ENCODE measurements around the gene ASCL3. TPM values are rescaled to one million over a fixed set of nuclear protein-coding genes. Genes with fewer than 3 reads are reported as not detected.
"Not testable (repeated sequence)": the region's sequence is repeated elsewhere in the genome, so short reads cannot be mapped to it uniquely, and the experiment has no call there.

Gene ASCL3, protein sequence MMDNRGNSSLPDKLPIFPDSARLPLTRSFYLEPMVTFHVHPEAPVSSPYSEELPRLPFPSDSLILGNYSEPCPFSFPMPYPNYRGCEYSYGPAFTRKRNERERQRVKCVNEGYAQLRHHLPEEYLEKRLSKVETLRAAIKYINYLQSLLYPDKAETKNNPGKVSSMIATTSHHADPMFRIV
- total RNA-seq: not detected in 2 replicates

DNA sequence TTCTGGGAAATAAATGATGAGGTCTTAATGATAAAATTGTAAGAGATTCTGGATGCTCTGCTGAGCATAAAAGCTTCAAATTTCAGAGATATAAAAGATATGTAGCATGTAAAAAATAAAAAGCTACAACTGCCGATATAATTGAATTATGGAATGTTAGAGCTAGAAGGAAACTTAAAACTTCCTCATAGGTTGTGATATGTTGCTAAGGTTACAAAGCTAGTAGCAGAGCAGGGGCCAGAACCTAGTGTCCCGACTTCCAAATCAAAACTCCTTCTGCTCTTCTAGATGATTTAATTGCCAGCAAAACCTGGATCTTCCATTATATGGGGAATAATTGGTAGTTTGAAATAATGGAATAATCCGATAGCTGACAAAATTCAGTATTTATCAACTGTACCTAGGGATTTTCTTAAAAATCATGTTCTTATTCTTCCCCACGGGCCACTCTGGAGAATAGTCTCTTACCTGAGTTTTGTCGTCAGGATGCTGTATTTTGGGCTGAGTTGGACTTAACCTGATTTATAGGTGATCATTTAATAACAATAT is at the start of gene ASCL3:
Gene ASCL3, minus strand, starts transcription at position 499 of the 549 bp plus-strand sequence. CDS start 4,855 bp downstream, outside the sequence.
- intact Hi-C loops (cut with micrococcal nuclease): no loop called here

DNA sequence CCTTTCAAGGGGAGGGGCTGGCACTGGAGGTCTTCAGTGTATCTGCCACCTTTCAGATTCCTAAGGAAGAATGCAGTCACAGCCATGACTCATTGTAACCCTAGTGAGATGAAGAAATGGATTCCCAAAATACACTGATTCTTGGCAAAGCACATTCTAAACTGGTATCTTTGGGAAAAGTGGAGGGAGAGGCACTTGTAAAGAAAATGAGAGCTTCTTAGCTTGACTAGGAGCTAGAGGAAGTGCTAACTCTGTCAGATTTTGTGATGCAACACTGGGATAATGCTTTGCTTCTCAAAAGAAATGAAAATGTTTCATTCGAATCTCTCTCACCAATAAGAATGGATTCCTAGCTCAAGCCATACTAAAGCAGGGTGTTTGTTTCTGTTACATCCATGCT is 46.6 kb upstream of the ASCL3 start:
- intact Hi-C loops (cut with micrococcal nuclease): no loop called here

DNA sequence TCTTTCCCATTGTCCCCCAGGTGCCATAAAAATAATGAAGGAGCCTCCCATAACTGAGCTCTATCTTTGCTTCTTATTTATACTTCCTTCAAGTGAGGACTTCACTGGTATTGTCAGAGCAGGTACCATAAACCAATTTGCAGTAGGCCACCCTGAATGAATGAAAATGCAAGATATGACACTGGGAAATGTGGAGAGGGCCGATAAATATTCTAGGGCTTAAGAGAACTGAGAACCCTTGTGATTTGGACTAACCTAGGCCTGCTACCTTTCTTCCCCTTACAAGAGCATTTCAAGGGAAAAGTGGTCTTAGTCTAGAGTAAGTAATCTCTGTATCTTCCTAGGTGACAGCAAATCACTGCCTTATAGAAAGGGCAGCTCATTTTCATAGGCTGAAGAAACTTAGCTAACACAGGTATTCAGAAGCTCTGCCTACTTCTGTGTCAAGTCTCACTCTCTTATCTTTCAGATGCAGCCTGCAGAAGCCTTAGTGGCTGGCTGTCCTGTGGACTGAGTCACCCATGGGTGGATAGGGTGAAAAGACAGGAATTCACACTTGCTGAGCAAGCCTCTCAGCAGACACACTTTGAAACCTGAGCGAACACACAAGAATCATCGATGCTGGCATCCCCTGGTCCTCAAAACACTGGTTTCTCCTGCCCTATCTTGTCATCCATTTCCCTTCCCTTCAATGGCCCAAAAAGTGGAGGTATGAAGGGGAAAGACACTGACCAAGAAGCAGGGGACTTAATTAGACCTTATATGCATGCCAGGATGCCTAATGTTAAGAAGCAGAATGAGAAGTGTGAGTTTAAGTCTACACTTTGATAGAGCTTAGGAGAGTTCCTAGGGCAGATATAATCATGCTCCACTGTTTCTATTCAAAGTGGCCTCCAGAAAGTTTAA is 45.8 kb upstream of the ASCL3 start:
- intact Hi-C loops (cut with micrococcal nuclease): no loop called here

DNA sequence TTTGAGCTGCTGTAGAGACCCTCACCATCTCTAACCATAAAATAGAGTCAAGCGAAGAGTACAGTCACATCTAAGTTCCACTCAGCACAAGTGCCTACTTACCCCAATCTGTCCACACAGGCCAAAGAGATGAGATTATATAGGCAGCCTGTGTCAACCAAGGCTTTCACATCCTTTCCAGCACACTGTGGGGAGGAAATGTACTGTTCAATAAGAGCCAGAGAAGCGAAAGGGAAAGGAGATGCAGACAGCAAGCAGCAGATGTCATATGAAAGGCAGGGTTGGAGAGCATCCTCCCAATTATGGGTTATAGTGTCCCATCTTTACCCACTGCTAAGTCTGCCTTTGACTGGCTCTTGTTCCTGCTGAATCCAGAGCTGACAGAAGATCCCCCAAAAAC is 44.6 kb upstream of the ASCL3 start:
- intact Hi-C loops (cut with micrococcal nuclease): no loop called here

DNA sequence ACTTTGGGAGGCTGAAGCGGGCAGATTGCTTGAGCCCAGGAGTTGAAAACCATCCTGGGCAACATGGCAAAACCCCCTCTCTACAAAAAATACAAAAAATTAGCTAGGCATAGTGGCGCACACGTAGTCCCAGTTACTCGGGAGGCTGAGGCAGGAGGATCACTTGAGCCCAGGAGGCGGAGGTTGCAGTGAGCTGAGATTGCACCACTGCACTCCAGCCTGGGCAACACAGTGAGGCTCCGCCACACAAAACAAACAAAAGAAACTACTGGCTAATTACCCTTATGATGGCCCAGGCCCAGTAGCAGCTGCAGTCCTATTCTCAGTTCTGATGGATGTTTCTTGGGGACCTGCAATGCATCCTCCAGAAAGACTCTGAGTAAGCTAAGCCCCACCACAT is 44.0 kb upstream of the ASCL3 start:
- intact Hi-C loops (cut with micrococcal nuclease): not testable (repeated sequence)

DNA sequence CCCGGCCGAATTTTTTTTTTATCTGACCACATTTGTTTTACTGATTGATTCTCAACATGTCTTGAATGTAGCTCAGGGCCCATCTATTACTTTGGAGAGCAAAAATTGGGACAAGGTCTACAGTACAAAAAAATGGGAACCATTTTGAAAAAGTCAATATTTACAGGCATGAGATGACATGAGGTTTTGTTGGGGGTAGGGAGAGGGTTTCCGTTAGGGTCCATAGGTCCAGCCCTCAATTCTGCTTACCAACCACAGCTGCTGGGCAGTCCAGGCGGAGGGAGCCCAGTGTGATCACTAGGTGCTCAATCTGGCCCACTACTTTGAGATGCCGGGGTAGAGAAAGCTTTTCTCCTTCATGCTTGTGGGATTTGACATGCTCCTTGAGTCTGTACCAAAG is 42.6 kb upstream of the ASCL3 start:
- intact Hi-C loops (cut with micrococcal nuclease): no loop called here

DNA sequence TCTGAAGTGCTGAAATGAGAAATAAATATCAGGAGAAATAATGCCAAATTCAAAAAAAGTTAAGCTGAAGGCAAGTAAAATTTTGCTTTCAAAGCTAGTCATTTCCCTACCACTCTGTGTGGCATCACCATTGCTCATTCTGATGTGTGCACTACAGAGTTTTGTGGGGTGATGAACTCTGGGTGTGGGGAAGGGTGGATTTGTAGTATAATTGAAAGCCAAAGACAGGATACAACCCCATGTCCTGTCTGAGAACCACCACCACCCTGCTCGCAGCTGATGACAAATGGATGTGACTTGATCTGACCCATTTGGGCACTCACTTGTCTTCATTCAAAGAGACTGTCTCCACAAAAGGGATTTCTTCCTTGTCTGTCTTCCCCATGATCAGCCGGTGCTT is 40.7 kb upstream of the ASCL3 start:
- intact Hi-C loops (cut with micrococcal nuclease): no loop called here

DNA sequence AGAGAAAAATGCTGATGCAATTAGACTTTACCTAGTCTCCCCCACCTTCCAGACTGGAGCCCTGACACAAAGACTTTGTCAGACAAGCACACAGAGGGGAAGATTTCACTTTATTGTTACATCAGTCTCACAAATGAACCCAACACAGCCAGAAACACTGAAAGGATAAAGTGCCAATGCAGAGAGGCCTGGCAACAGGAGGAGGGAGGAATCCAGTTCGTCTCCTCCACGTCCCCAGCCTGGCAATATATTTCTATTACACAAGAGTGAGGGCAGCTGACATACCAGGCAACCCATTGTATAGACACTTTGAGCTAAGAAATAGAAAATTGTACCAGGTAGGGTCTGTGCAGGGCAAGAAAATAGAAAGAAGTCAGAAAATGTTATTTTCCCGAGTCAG is 37.7 kb upstream of the ASCL3 start:
- intact Hi-C loops (cut with micrococcal nuclease): no loop called here

DNA sequence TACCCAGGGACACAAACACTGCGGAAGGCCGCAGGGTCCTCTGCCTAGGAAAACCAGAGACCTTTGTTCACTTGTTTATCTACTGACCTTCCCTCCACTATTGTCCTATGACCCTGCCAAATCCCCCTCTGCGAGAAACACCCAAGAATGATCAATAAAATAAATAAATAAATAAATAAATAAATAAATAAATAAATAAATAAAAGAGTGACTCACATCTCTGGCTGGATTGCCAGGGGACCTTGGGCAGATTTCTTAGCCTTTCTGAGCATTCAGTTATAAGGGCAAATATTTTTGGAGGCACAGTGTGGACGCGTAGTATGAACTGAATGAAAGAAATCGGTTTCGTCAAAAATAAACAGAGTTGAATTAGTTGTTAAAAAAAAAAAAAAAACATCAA is 36.5 kb upstream of the ASCL3 start:
- intact Hi-C loops (cut with micrococcal nuclease): not testable (repeated sequence)

DNA sequence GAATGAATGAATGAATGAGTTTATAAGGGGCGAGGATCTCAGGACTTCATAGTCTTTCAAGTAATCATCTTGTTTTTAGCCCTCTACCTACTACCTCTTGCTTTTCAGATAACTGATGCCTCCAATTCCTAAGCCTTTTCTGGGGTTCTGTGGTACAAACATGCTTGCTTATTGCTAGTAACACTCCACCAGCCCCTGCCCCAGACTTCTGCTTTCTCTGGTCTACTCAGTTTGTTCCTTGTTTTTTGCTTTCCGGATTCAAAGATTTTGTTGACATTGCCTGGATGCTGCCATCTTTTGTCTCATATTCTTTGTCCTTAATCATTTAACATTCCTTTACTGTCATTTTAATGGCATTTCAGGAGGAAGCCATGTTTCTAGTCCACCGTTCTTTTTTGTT is 30.3 kb upstream of the ASCL3 start:
- intact Hi-C loops (cut with micrococcal nuclease): no loop called here

DNA sequence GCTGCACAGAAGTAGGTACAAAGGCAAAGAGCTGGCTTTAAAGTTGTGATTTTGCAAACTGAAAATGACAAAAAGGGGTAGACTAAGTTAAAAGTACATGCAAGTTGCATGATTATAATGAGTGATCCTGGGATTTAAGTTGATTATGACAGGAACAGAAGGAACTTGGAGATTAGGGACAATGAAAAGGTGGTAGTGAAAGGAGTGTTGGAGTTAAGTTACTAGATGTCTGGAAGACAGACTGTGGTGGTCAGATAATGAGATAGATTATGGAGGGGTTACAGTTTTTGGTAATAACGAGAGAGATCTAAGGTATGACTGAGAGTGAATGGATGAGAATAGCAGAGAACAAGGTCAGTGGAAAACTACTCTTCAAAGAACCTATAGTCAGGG is 29.1 kb upstream of the ASCL3 start:
- intact Hi-C loops (cut with micrococcal nuclease): no loop called here

DNA sequence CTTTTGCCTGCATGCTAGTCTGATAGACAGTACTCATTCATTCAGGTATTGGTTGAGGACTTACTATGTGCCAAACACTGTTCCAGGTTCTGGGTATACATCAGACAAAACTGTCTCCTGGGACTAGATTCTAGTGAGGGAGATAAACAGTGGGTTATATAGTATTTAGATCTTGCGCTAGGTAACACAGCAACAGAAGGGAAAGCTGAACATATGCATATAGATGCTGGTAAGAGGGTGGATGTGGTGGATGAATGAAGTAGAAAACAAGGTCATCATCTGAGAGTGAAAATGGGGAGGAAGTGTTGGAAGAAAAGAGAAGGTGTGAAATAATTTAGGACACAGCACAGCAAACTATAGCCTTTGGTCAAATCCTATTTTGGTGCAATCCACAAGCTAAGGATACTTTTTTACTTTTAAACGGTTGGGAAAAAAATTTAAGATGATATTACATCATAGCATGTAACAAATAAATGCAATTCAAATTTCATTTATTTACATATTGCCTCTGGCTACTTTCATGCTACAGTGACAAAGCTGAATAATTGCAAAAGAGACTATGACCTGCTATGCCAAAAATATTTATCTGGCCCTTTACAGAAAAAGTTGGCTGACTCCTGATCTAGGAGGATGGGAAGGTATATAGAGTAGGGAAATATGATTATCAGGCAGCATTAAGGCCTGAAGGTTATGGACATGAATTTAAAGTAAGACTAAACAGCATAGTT is 28.5 kb upstream of the ASCL3 start:
- intact Hi-C loops (cut with micrococcal nuclease): no loop called here

DNA sequence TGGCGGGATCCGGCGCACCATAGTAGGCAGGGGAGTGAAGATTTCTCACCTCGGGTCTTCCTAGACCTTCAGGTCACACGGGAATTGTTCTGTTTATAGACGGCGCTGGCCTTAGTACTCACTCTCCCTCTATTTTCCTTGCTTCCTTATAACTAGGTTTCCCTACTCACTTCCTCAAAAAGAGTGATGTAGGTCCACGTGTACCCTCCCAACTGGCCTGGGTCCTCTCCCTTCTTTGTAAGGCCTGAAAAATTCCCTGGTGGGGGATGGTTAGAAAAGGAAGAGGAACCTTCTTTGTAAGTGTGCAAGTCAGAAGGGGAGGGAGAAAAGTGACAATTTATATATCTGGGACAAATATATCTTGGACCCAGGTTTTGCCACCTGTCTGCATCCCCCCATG is 24.4 kb upstream of the ASCL3 start:
- intact Hi-C loops (cut with micrococcal nuclease): loop anchor here (2.0 to 10.0 kb wide), 2 partner anchors 1488 to 1574 kb away; partner anchors contain the start of genes AMPD3 and RNF141

DNA sequence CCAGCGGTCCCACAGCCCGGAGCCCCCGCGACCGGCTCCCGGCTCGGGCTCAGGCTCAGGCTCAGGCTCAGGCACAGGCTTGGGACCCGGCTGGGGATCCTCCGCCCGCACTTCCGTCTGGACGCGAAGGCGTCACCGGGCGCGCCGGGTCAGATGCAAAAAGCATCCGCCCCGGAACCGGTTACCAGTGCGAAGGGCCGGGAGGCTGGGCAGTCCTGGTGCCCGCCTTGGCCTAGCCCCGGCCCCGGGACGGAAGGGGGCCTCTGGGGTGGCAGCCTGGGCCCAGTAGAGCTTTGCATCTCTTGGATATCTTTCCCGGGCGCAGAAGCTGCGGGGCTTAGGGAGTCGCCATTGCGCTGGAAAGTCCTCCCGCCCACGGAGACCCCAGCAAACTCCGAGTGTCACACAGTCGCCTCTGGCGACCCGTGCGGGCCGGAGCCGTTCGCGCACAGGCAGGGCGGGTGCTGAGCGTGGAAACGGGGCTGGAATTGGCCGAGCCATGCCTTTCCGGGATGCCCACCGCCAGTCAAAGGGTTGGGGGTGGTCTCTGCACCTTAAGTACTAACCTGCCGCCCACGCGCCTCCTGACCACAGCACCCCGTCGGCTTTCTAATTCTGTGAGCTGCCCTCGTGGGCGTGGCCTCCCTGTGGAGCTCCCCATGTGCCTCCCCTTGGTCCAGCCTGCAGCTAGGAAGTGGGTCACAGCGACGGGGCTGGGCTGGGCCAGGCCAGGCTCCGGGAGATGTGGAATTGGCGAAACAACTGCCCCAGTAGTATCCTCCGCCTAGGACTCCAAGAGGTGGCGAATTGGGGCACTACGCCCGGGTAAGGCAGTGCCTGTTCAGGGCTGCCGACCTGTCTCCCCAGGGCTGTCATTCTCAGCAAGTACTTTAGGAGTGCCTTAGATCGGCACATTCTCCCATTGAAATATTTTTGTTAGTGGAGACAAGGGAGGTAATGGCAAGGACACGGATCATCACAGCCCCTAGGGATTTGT is 21.8 kb upstream of the ASCL3 start, which contains the start of gene TMEM9B:
Gene TMEM9B, minus strand, starts transcription at position 119 of the 997 bp plus-strand sequence. CDS start 129 bp downstream, outside the sequence.
- intact Hi-C loops (cut with micrococcal nuclease): loop anchor here (1.0 to 10.0 kb wide), 15 partner anchors 37 to 1490 kb away; partner anchors contain the start of genes ADM, AKIP1, AMPD3 and EIF3F

DNA sequence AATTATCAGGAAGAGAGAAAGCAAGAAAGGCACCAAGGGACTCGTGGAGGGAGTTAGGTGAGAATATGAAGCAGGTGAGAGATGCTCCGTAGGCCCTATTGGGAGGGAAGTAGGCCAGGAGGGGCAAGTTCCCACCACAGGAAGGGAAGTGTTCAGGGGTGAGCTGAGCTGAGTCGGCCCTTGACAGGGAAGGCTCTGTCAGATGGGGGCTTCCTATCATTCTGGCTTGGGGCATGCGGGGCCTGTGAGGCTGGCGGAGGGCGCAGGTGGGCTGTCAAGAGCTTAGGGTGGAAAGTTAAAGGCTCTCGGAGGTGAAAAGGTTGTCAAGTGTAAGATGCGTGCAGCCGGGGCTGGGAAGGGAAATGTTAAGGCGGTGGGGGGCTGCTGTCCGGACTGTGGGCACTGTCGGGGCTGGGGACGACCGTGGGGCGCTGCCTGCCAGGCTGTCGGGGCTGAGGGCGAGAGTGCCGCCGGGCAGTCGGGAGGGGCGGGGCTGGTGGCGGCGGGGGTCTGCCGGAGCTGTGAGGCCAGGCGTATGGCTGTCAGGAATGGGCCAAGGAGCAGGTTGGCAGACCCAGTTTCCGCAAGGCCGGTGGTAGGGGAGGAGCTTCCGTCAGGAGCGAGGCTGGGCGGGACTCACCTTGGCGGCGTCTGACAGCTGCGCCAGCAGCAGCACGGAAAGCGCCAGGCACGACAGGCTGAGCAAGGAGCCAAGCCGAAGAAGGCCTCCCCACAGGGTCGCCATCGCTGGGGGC is 20.9 kb upstream of the ASCL3 start:
- intact Hi-C loops (cut with micrococcal nuclease): loop anchor here (1.0 to 10.0 kb wide), 15 partner anchors 38 to 1491 kb away; partner anchors contain the start of genes ADM, AKIP1, AMPD3 and EIF3F

DNA sequence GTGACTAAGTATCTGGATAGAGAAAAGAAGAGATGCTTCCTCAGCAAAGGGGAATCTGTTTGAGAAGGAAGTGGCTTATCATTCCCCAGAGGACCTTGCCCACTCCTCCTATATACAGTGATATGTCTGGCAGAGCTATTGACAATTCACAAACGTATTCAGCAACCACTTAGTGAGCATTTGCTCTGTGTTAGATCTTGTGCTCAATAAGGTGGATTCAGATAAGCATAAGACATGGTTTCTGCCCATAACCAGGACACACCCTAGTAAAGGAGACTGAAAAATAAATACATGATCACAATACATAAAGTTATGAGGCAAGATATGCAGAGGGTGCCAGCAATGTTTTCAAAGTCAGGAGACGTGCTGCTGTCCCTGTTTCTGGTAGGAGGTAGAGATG is 20.0 kb upstream of the ASCL3 start:
- intact Hi-C loops (cut with micrococcal nuclease): loop anchor here (5.0 to 10.0 kb wide), 2 partner anchors 1344 to 1492 kb away; partner anchors contain the start of genes ADM and AMPD3

DNA sequence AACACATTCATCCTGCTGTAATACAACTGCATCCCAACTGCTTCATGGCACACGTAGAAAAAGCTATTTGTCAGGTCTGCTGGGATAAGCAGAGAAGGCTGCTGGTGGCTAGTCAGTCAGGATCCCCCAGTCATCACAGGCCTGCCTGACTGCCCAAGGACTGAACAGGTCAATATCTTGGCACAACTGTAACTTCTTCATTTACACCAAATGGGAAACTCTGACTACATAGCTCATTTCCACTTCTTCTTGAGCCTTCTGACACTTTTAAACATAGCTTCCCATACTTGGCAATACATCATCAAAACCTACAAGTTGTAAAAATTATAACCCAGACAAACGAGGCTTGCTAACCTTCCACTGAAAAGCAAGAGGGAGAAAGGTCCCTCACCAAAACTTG is 18.6 kb upstream of the ASCL3 start:
- intact Hi-C loops (cut with micrococcal nuclease): loop anchor here (5.0 to 10.0 kb wide), 2 partner anchors 1346 to 1493 kb away; partner anchors contain the start of genes ADM and AMPD3

DNA sequence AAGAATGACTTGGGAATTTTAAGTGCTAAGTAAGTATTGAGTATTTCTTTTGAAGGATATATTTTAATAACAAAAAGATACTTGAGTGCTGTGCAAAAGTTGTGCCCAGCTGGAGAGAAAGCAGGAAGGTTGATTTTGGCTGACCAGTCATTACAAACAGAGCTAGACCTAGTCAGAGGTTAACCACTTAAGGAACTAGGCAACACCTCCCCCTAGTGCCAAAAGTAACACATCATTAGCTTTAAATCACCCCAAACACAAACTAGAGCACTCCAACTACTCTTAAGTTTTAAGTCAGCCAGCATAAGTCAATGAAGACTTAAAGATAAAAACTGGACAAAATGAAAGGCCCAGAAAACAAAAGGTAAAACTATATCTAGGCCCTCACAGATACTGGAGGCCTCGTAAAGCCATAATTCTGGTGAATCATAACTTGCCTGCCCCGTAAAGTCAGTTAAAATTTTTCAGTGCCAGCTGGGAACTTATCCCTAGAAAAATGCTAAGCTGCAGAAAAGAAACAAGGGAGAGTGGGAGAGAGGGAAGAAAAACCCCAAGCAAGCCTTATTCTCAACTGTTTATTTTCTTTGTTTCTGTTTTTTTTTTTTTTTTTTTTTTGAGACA is 16.8 kb upstream of the ASCL3 start:
- intact Hi-C loops (cut with micrococcal nuclease): loop anchor here (1.0 to 10.0 kb wide), 11 partner anchors 45 to 1495 kb away; partner anchors contain the start of genes ADM and AMPD3

Measured in T-helper 1 cell treated with Interleukin-12 subunit alpha and Interleukin-12 subunit beta and Interleukin-4 antibody, amounts not matched to agents 30 ng/mL and 1 ng/mL, for 36 hours (primary cell).